ENCODE measurements around the gene THAP7.
A peak's percentile ranks its signal among the peaks of the same experiment; 100 is the strongest.

The THAP7 gene

DNA sequence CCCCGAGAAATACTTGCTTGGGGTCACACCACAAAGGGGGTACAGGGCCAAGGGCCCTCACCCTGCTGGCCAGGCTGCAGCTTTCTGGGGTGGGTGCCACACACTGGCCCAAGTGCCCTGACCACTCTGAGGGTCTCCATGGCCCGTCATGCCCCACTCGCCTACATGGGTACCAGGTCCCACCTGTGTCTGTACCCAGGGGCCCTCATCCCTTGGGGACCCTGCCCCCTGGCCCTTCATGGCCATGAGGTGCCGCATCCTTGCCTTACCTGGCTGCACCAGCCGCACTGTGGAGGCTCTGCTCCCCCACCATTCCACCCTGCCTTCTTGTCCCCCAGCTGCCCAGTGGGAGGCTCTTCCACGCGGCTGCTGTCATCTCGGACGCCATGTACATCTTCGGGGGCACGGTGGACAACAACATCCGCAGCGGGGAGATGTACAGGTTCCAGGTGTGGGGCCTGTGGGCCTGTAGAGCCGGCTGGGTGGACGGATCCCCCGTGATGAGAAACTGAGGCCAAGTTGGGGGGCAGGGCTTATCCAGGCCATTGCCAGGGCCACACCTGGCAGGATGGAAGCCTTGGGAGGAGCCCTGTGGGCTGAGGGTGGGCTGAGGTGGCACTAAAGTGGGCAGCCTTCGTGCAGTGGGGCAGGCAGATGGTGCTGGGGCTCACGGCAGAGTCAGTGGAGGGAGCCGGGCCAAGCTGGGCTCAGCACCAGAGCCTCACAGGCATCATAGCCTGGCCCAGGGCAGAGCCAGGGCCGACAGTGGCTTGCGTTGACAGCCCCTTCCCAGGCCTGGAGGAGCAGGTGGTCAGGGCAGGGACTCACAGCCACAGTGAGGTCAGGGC lies 9.2 kb downstream of the THAP7 start:
- no peak for DNase-seq

DNA sequence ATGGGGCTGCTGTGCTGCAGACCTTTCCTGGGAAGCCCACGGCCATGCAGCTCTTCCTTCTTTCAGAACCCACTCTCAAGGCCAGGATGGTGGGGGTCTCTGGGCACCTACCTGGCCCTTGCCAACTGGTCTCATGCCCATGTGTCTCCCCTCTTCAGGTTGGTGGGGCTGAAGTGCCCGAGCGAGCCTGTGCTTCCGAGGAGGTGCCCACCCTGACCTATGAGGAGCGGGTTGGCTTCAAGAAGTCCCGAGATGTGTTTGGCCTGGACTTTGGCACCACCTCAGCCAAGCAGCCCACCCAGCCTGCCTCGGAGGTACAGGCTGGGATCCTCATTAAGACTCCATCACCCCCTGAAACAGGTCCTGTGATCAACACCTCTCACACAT lies 9.9 kb downstream of the THAP7 start:
- no peak for DNase-seq

DNA sequence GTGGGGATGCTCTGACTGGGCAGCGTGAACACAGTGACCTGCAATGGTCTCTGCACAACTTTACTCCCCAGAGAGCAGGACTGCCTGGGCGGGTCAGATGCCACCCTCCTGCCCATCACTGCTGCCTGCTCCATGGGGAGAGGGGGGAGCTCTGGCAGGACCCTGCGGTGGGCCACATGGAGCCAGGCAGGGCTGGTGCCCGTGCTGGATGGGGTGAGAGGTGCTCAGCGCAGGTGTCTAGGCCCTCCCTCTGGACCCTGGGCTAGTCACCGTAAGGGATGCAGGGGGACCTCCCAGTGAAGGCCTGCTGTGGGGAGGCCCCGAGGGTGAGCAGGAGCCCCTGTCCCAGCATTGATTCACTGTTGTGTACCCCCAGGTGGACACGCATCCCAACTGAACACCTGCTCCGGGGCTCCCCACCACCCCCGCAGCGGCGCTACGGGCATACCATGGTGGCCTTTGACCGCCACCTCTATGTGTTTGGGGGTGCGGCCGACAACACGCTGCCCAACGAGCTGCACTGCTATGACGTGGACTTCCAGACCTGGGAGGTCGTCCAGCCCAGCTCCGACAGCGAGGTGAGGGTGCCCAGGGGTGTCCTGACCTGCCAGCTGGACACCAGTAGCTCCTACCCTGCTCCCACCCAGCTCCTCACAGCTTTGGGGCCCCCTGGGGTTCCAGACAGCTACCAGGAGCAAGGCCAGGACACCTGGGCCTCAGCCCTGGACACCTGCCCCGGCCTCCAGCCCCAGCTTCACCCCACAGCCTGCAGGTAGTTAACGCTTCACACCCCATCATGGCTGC lies 10.5 kb downstream of the THAP7 start:
- no peak for DNase-seq

DNA sequence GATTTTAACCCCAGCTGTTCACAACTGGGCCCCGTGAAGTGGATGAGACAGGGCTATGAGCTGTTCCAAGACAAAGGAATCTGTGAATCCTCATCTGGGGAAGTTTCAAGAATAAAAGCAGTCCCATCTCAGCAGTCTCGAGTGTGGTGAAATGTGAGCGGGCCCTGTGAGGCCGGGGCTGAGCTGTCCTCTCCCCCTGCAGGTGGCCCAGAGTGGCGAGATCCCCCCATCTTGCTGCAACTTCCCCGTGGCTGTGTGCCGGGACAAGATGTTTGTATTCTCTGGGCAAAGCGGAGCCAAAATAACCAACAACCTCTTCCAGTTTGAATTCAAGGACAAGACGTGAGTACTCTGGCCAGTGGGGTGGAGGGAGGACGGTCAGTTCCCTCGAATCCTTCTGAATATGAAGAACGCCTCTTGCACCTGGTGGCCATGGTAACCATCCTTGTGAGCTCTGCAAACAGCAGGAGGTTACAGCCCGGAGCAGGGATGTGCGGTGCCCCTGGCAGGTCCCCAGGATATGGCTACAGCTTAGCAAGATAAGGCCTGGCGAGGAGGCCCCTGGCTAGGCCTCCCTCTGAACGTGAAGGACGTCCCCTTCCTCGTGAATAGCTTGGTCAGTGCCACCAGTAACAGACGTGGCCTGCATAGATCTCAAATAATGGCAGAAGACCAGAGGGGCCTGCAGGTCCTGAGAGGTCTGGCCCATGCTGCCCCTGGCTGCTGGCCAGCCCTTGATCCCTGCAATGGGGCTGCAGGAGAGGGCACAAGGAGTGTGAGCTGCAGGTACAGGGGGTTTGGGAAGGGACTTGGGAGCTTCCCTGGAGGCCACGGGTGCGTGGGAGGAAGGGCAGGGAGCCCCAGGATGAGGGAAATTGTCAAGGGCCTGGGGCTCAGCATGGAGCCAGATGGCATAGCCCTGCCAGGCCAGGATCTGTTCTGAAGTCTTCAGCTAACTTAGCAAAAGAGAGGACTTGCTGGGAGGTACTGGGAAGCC lies 11.4 kb downstream of the THAP7 start:
- no peak for DNase-seq

DNA sequence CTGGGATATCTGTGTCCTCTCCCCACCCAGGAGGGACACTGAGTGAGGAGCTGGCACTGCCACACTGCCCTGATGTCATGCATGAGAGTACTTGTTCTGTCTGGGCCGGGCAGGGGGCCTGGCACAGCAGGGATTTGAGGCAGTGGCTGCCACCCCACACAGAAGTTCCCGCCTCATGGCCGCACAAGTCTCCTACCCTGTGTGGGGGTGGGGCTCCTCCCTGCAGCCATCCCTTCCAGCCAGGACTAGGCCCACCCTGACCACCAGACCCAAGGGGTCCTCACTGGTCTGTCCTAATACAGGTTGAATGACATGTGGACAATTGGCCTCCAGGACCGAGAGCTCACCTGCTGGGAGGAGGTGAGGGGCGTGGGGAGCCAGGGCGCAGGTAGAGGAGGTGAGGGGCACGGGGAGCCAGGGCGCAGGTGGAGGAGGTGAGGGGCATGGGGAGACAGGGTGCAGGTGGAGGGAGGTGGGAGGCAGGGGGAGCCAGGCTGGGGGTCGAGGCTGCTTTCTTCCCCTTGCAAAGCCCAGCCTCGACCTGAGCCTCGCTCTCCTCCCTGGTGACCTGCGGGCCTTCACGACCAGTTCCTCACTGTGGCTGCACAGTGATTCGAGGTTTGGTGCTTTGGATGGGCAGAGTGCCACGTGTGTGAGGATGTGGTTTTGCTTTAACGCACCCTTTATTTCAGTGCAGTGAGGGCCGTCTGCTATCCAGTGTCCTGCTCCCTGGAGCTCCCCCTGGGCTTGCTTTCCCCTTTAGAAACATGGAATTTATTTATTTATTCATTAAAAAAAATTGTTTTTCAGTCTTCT lies 12.4 kb downstream of the THAP7 start:
- no peak for DNase-seq

DNA sequence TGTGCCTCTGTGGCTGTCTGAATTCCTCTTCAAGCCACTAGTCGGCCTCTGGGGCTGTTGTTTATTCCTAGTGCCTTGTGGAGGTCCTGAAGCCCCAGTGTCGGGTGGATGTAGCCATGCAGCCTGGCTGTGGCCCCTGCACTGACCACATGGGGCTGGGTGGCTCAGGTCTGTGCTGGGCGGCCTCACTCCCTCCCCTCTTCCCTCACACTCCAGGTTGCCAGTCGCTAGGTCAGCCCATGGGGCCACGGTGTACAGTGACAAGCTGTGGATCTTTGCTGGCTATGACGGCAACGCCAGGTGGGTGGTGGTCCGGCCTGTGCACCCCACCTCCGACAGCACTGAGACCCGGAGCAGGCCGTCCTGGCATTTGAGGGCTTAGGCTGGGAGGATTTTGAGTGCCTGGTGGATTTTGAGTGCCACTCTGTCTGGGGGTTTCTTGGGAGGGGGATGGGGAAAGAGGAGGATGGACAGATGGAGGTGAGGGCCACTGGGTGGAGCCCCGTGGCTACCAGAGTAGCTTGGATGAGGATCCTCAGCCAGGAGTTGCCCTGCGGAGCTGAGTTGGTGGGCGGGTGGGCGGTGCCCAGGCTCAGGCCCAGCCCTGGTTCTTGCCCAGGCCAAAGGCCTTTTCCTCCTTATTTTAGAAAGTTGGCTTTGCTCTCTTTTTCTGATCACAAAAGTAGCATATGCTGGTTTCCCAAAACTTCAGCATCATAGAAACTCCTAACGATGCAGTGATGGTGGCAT lies 13.2 kb downstream of the THAP7 start:
- no peak for DNase-seq

DNA sequence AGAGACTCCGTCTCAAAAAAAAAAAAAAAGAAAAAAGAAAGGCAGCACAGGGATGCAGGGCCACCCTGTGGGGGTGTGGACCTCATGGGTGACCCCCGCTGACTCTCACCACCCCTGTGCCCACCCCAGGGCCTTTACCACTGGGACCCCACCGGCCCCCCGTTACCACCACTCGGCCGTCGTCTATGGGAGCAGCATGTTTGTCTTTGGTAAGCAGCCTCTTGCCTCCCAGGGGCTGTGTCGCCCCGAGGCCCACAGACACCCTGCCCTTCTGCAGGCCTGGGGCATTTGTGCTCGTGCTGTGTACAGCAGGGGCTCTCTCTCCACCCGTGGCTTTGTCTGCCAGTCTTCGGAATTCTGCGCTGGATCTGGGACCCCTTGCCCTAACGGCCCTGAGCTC lies 14.5 kb downstream of the THAP7 start:
- DNase-seq: no peak

DNA sequence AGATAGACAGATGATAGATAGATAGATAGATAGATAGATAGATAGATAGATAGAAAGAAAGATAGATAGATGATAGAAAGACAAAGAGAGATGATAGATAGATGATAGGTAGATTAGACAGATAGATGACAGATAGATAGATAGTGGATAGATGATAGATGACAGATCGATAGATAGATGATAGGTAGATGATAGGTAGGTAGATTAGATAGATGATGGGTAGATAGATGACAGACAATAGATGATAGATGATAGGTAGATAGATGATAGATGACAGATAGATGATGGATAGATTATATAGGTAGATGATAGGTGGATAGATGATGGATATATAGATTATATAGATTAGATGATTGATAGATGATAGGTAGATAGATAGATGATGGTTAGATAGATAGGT lies 15.6 kb downstream of the THAP7 start:
- no peak for DNase-seq

DNA sequence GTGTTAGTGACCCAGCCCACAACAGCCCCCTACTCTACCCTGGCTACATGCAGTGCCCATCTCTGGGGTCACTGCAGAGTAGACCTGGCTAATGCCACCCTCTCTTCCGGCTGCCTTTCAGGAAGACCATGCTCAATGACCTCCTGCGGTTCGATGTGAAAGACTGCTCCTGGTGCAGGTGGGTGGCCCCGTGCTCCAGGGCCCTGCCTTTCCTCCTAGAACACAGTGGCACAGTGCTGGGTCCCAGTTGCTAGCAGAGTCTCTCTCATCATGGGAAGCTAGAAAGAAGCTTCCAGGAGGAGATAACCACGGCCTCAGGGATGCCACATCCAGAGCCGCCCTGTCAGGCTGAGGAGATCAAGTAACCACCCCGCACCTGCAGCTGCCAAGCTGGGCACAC lies 16.2 kb downstream of the THAP7 start:
- no peak for DNase-seq

DNA sequence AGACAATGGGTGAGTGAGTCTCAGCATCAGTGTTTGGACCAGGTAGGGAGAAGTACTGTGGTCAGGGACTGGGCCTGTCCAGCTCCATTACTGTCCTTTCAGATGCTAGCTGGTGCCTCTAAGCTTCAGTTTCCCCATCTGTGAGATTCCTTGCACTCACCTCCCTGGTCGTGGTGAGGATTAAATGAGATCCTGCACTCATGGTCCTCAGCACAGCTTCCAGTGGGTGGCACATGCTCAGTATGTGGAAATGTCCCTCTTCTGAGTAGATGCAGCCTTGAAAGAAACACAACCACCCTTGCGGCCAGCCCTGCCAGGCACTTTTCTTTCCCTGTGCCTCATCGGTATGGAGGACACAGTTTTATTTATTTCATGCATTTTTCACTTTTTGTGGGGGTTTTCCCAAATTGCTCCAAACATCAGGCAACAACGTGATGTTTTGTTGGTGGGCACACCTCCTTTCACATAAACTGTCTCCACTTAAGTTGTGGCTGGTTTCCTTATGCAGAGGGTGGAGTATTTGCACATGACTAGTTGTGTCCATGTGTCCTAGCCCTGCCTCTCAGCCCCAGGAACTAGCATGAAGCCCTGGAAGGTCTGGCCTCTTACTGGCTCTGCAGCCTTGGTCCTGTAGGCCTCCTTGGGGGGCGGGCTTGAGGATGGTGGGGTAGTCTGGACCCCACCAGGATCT lies 18.7 kb downstream of the THAP7 start:
- no peak for DNase-seq

DNA sequence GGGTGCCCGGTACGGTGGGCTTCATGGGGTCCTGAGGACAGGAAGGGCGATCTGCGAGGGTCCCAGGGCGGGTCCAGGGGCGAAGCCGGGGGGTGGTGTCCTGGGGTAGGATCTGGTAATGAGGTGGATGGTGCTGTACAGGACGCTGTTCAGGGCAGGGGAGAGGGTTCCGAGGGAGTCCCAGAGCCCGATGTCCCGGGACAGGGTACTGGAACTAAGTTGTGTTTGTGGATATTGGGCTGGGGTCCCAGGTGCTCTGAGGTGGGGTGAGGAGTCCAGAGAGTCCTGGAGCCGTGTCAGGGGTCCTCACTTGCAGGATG lies 19.4 kb downstream of the THAP7 start:
- DNase-seq: no peak

DNA sequence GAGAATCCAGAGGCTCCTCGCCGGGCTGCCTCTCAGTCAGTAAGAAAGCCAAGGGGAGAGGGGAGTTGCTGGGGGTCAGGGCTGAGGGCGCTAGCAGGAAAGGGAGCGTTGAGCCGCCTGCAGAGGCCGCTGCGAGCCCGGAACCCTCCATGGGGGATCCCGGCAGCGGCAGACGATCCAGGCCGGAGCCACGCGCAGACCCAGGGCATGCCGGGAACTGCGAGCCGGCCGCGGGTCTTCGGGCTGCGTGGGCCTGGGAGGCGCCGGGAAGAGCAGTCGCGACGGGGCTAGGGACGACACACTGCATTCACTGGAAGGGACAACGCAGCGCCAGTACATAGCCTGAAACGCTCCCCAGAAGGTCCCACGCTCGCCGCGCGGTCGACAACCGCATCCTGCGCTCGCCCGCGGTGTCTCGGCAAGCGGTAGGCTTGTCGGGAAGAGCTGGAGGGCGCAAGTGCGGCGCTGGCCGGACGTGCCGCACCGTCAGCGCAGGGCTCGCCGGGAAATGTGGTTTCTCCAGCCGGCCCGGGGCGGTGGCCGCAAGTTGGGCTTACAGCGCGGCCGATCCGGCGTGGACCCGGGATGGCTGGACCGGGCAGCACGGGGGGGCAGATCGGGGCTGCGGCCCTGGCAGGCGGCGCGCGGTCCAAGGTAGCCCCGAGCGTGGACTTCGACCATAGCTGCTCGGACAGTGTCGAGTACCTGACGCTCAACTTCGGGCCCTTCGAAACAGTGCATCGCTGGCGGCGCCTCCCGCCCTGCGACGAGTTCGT lies 19.9 kb downstream of the THAP7 start, which contains the start of gene LZTR1:
TSS of gene LZTR1 (plus strand) at position 511 of the 776 bp plus-strand sequence. CDS start at position 586, 75 bp downstream.
- DNase-seq: peak; percentile 72

DNA sequence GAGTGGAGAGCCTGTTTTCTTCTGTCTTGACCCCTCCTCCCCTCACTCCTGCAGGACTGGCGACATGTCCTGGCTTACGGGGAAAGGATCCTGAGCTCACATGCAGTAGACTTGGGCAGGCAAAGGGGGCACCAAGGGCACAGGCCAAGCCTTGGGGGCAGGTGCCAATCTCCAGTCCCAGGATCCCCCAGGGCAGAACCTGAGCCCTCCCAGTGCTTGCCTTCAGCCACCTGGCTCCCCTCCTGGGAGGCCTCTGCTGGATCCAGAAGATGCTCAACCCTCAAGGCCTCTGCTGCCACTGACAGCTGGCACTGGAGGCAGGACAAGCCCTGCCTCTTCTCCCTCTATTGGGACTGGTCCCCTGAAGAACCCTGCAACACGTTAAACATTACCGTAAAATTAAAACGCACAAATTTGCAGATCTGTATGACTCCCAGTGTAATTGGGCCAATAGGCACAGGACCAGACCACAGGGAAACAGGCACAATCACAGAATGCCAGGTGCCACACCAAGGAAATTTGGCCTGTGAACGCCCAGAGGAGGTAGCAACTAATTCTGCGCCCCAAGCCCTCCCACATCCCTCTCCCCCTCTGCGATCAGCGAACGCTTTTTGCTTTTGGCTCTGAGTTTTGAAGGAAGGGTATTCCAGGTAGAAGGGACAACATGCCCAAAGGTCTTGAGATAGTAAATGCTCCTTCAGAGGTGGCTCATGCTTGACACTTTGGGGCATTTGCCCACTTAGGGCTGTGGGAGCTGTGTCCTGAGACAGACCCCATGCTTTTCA lies 20.8 kb downstream of the THAP7 start:
- DNase-seq: no peak

DNA sequence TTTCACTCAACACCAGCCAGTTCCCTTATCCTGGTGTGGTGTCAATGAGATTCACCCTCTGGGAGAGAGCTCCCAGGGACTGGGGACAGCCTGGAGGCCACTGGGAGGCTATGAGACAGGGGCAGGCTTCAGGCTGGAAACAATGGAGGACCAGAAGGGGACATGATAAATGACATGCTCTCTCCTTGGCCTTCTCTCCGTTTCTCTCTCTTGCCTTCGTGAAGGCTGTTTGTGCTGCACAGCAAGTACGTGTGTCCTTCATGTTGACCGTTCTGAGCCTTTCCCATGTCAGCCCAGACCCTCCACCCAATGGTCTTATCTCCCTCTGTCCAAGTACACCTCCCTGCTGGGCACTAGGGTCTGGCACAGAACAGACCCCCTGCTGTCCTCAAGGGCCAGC lies 21.4 kb downstream of the THAP7 start:
- no peak for DNase-seq

DNA sequence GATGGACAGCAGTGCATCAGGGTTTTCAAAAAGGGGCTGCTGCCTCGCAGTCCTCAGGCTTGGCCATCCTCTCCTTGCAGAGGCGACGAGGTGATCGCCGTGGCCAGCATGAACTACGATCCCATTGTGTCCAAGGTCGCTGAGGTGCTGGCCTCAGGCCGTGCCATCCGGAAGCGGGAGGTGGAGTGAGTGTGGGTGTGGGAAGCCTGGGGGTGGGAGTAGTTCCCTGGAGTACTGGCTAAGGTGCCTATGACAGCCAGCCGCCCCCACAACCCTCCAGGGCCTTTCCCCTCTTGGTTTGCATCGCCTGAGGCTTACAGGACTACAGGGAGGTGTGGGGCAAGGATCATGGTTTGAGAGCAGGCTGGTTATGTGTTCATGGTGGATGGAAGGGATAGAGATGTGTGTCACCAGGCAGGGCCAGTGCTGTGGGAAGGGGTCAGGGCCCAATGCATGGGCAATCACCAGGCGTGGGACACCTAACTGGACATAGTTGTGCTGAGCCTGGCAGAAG lies 21.9 kb downstream of the THAP7 start:
- DNase-seq: no peak

DNA sequence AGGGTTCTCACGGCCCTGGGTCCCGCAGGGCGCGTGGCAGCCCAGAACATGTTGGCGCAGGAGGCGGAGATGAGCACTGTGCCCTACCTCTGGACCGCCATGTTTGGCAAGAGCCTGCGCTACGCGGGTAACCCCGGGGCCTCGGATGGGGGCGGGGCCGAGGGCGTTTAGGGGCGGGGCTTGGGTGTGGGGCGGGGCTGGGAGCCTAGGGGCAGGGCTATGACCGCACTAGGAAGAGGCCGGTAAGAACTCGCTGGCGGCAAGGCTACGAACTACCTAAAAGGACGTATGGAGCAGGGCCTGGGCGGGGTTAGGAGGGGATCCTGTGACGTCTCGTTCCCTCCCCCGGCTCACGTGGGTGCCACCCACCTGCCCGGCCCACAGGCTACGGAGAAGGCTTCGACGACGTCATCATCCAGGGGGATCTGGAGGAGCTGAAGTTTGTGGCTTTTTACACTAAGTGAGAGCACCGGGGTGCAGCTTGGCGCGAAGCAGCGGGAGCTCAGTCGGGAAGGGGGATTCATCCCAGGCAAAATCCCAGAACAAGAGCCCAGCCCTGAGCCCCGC lies 22.6 kb downstream of the THAP7 start:
- peak; percentile 60 for DNase-seq

DNA sequence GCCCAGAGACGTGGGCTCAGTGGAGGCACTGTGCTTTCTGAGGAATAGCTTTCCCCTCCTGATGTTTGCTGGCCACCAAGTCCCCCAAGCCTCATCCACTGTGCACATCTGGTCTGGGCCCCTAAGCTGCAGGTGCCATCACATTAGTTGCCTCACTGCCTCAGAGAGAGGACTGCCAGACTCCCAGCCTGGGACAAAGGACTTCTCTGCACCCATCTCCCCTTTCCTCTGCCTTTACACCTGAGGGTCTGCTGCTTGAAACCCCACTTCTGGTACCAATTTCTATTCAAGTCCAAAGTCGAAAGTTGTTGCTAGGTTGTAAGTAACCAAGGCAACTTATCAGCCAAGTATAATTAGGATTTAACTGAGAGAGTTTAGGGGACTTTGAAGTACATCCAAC lies 23.5 kb downstream of the THAP7 start:
- DNase-seq: no peak

DNA sequence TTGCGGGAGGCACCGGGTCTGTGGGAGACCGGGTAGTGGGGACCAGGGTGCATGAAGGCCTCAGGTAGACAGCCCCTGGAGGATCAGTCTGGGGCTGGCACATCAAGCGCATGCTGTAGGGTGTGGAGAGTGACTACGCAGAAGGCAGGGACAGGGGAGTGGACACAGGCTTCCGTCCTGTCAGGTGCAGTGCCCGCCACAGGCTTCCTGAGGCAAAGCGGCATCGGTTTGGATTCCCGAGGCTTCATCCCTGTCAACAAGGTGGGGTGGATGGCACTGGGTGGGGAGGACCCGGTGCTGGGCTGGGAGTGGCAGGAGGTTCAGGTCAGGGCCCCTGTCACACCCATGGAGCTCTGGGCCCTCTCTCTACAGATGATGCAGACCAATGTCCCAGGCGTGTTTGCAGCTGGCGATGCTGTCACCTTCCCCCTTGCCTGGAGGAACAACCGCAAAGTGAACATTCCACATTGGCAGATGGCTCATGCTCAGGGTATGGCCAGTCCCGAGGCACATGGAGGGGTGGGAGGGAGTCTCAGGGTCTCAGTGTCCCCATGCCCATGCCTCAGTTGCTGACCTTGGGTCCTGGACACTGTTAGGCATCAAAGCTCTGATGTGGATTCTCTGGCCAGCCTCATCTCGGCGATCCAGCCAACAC lies 24.3 kb downstream of the THAP7 start:
- no peak for DNase-seq
